Activated T-cell treated with anti-CD3 and anti-CD28 coated beads for 48 hours (primary cell): ENCODE data around the gene DUSP6.

Experiments
- DNase-seq: peaks from one replicate; pipeline ENCODE4 v3.0.0-alpha.2; 2020; ENCODE audit warnings: low read depth

The DUSP6 gene

GRCh38 chr12:89328151-89329030 lies 23.9 kb downstream of the DUSP6 start:
- DNase-seq: no peak

- no peak for DNase-seq
Measured at GRCh38 chr12:89327486-89328094, 24.7 kb downstream of the DUSP6 start.

GRCh38 chr12:89326239-89327040 lies 25.9 kb downstream of the DUSP6 start:
- DNase-seq: no peak

DNA sequence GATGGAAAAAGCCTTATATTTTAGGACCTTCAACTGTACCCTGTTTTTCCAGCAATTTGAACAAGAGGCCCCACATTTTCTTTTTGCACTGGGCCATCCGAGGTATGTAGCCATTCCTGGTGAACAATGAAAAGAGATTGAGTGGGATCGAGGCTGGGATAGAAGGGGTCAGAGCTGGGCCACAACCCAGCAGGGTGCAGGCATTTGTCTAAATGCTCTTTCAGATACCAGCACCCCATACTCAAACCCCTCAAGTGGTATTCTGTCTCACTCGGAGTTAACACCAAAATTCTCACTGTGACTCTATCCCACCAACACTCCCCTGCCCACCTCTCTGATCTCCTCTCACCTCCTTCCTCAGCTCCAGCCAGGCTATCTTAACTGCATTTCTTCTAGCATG lies 26.8 kb downstream of the DUSP6 start:
- DNase-seq: no peak

DNA sequence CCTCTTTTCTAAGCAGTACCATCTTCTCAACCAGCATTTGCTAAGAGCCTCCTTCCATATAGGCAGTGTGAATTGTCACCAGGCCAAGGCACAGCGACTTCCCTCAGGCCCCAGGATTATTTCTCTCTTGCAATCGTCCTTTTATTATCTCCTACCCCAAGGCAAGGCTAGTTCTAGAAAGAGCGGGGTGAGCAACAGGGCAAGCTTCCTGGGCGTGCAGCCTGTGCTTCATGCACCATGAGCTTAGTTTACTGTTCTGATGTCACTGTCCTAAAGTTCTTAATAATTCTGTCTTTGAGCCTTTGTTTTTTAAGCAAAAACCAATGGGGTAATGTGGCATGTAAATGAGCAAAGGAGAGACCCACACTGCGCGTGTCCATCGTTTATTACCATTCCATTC lies 27.9 kb downstream of the DUSP6 start:
- no peak for DNase-seq

- no peak for DNase-seq
Measured at GRCh38 chr12:89323568-89324218, 28.6 kb downstream of the DUSP6 start.

DNA sequence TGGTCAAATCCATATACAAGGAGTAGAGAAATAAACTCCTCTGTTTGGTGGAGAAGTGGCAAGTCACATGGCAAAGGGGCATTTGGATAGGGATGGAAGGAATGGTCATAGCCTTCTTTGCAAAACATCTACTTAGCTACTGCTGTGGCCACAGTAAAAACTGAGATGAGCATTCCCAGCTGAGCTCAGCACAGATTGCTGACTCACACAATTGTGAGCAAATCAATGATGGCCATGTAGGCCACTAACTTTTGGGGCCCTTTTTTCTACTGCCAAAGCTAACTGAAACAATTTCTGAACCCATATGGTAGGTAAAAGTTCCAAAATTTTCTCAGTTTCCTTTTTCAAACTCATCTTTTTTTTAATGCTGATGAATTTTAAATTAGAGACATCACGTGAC lies 31.6 kb downstream of the DUSP6 start:
- no peak for DNase-seq

DNA sequence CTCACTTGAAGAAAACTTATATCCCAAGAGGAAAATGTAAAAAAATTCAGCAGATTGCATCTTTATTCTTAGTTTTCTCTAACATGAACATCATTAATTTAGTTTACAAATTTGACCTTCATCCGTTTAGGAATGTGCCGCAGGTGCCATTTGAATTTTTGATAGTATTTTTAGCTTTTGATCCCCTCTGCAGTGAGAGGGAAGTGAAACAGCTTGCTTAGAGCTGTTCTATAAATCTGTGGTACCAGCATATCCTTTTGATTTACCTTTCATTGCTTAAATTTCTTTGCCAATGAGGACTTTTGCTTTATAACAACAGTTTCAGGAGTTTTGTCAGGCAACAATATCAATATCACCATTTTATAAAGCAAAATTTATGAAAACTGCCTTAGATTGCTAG lies 32.7 kb downstream of the DUSP6 start:
- DNase-seq: no peak

DNA sequence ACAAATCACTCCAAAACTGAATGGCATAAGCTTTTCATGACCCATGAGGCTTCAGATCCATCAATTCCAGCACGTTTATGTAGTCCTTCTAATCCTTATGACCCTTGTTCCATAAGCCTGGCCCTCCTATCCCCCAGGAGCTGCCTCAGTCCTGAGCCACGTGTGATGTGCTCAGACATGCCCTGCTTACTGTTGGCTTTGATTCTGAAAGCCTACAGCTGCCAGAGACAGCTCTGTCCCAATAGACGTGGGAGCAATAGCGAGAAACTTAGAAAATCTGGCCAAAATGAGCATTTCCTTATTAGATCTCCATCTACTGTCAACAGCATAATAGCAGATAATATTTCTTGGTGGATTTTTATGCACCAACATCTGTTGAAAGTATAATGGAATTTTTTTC lies 33.2 kb downstream of the DUSP6 start:
- no peak for DNase-seq

DNA sequence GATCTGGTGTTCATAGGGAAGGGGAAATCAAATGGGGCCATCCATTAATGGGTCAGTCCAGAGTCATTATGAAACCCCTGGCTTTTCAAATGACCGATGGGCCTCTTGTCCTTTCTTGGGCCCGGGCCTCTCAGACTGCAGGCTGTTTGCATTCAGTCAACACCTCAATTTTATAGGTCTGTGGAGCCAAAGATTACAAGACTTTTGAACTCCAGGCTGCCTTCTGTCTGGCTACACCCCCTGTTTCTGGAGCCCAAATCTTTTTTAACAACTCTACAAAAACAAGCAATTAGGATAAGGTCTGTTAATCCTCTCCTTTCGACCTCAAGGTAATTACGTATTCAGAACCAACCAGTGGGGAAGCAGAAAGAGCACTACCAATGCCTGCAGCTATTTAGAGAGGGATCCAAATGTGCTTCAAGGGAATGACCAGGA lies 35.6 kb downstream of the DUSP6 start:
- no peak for DNase-seq

DNA sequence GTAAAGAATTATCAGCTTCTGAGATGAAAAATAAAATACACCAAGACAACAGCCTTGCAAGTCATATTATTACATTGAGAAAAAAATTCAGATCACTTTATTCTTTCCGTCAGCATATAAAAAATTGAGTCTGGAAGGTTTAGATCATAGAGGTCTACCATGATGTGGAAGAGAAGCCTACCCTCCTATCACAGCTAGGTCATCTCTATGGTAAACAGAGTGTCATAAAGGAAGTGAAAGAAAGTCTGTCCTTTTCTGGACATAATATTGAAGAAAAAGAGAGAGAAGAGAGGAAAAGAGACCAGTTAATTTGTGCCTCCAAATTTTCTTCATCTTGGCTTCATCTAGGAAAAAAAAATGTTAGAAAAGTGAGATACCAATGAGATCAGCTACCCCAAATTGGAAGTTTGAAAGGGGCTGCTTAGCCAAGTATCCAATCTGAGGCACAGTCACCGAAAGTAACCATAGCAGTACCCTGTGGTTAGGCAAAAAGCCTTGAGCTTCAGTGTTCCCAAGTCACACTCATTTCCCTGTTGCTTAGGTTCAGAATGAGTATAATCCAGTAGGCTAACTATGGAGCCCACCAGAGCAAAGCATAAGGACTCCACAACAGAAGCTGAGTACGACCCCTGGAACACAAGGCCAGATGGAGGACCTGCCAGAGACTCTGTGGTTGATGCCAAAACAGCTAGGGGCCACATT lies 38.1 kb downstream of the DUSP6 start:
- DNase-seq: no peak

- DNase-seq: no peak
Measured at GRCh38 chr12:89311703-89312293, 40.5 kb downstream of the DUSP6 start.

DNA sequence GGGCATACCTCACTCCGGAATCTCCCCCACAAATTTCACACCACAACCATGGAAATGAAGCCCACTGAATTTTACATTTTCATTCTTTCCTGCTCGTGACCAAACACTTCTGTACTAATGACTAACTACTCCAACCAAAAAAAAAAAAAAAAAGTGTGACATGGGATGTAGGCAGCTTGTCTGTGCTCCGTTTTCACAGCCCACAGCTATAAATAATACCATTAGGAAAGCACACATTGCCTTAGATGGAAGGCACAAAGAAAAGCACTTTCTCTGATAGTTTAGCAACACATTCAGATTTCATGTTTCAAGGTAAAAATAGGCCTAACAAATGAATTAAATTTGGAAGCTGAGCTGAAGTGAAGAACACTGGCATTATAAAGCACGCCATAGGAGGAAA lies 42.5 kb downstream of the DUSP6 start:
- DNase-seq: no peak

GRCh38 chr12:89309440-89309802 lies 42.9 kb downstream of the DUSP6 start:
- DNase-seq: no peak

DNA sequence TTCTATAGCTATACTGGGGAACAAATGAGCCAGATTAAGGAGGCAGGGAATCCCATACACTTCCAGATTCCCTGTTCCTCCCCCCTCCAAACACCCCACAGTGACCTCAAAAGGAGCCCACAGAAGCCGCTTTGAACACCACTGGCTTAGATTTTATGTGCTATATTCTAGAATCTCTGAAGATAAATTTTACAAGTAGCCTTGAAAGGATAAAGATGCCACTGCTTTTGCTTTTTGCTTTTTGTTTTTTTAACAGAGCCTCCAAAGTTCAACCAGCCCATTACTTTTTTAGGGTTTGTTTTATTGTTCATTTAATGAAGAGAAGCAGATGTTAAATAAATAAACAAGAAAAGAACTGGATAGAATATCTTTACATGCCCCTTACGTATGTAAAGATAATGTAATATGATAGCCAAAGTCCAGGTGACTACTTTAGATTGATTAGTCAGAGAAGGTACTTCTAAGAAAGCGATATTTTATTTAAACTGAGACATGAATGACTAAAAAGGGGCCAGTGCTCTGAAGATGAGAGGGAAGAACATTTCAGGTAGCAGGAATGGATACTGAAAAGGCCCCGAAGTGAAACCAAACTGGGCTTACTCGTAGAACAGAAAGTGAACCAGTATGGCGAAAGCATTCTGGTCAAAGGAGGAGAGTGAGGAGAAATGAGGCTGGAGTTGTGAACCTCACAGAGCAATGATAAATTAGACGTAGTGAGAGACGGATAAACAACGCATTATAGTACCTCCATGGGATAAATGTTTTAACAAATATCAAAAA lies 44.6 kb downstream of the DUSP6 start:
- DNase-seq: no peak

DNA sequence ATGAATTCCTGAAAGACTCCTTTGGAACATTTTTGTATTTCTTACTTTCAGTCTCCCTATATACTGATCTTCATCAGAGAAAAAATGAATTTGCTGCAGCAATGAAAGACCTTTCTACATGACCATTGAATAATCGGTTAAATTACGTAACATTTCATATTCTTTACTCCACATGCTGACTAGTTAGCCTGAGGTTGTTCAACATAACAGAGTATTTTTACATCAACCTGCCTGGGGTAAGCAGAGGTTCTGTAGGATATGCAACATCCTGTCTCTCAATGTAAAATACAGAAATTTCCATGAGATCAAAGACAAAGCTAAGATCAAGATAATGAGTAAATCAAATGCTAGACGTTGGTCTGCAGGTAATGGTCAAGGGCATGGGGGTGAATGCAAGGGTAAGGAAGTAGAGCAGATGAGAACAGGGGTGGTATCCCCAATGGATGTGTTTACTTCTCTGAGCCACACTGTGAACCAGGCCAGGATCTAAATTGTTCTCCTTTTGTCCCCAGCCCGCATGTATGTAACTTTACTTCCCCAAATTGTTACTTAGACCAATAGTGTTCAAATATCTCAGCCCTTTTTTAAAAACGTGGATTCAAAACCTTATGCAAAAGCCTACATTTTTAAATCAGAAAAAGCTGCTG lies 45.4 kb downstream of the DUSP6 start:
- DNase-seq: no peak

GRCh38 chr12:89305373-89305772 lies 46.9 kb downstream of the DUSP6 start:
- no peak for DNase-seq

GRCh38 chr12:89299931-89300330 lies 52.4 kb downstream of the DUSP6 start:
- no peak for DNase-seq

GRCh38 chr12:89299417-89299816 lies 52.9 kb downstream of the DUSP6 start:
- DNase-seq: no peak
